HepG2 (cell line): ENCODE data around the gene USP11. TPM values are rescaled to one million over a fixed set of nuclear protein-coding genes. Genes with fewer than 3 reads are reported as not detected.
A peak's percentile ranks its signal among the peaks of the same experiment; 100 is the strongest.

Experiments
- AGO1 ChIP-seq: fragments of 200-400 bp; formaldehyde crosslinking; IDR thresholded peaks from 2 replicates; pipeline ENCODE4 v1.6.1; 2017; ENCODE audit warnings: mild to moderate bottlenecking, low read depth, low read length, moderate library complexity; ENCODE audit not compliant: poor library complexity, severe bottlenecking
- CENPT ChIP-seq: sonication (generic); formaldehyde crosslinking; IDR thresholded peaks from 2 replicates; pipeline ENCODE4 v1.8.0; 2022; ENCODE audit warnings: low read depth, mild to moderate bottlenecking, moderate library complexity, missing genetic modification reagents
- CHD4 ChIP-seq: fragments of 200-600 bp; sonication (generic); IDR thresholded peaks from 2 replicates; pipeline ENCODE4 v1.7.0; 2017; ENCODE audit warnings: mild to moderate bottlenecking, low read length, borderline replicate concordance
- CREB1 ChIP-seq, 2 experiments: fragments of 450-650 bp in 1 of 2; IDR thresholded peaks; 2 replicates each; pipeline ENCODE4 v1.6.1; 2016 to 2017; ENCODE audit warnings: control low read depth in 1 of 2, mild to moderate bottlenecking in 1 of 2, missing compliant biosample characterization in 1 of 2, missing genetic modification characterization in 1 of 2
- EED ChIP-seq: sonication (generic); formaldehyde crosslinking; IDR thresholded peaks from 2 replicates; pipeline ENCODE4 v1.5.0; 2020; ENCODE audit warnings: mild to moderate bottlenecking, missing genetic modification reagents
- HMGA1 ChIP-seq: sonication (generic); formaldehyde crosslinking; conservative IDR thresholded peaks from 2 replicates; pipeline ENCODE4 v1.4.0; 2020; ENCODE audit warnings: missing genetic modification reagents
- HNRNPLL ChIP-seq: fragments of 200-400 bp; formaldehyde crosslinking; IDR thresholded peaks from 2 replicates; pipeline ENCODE4 v1.6.1; 2017; ENCODE audit warnings: mild to moderate bottlenecking, low read depth, low read length; ENCODE audit not compliant: poor library complexity, severe bottlenecking
- NCOA5 ChIP-seq: sonication (generic); formaldehyde crosslinking; IDR thresholded peaks from 2 replicates; pipeline ENCODE4 v1.4.0; 2020; ENCODE audit warnings: missing genetic modification reagents
- POLR2AphosphoS5 ChIP-seq: IDR thresholded peaks from 2 replicates; pipeline ENCODE4 v1.6.1; 2012; ENCODE audit warnings: low read depth, low read length
- POLR2G ChIP-seq: fragments of 200-400 bp; formaldehyde crosslinking; IDR thresholded peaks from 2 replicates; pipeline ENCODE4 v1.6.1; 2018; ENCODE audit warnings: mild to moderate bottlenecking, low read depth, low read length, moderate library complexity
- RFX3 ChIP-seq: IDR thresholded peaks from 2 replicates; pipeline ENCODE4 v1.6.1; 2016; ENCODE audit warnings: missing biosample characterization, missing genetic modification reagents
- SP2 ChIP-seq: sonication (generic); formaldehyde crosslinking; IDR thresholded peaks from 2 replicates; pipeline ENCODE4 v1.5.1; 2020; ENCODE audit warnings: mild to moderate bottlenecking, missing genetic modification reagents
- TEAD2 ChIP-seq: sonication (generic); formaldehyde crosslinking; IDR thresholded peaks from 2 replicates; pipeline ENCODE4 v1.9.0; 2021; ENCODE audit warnings: missing genetic modification reagents
- YEATS2 ChIP-seq: sonication (generic); formaldehyde crosslinking; IDR thresholded peaks from 2 replicates; pipeline ENCODE4 v1.4.0; 2020; ENCODE audit warnings: missing genetic modification reagents, borderline replicate concordance
- ZNF207 ChIP-seq: fragments of 450-650 bp; IDR thresholded peaks from 2 replicates; pipeline ENCODE4 v1.6.1; 2016; ENCODE audit warnings: antibody characterized with exemption, borderline replicate concordance
- ZNF441 ChIP-seq: sonication (generic); formaldehyde crosslinking; IDR thresholded peaks from 2 replicates; pipeline ENCODE4 v1.7.0; 2021; ENCODE audit warnings: missing genetic modification reagents, borderline replicate concordance
- ZNF543 ChIP-seq: sonication (generic); formaldehyde crosslinking; IDR thresholded peaks from 2 replicates; pipeline ENCODE4 v1.4.0; 2020; ENCODE audit warnings: mild to moderate bottlenecking, missing genetic modification reagents
- ZNF883 ChIP-seq: sonication (generic); formaldehyde crosslinking; IDR thresholded peaks from 2 replicates; pipeline ENCODE4 v1.5.1; 2020; ENCODE audit warnings: mild to moderate bottlenecking, missing genetic modification reagents; ENCODE audit errors: not compliant biosample characterization
- polyA plus RNA-seq, 8 experiments: library from polyadenylated mRNA; depleted of rRNA in 3 of 8; stranded (reverse) in 7 of 8; unstranded in 1 of 8; fragments of >200 nt; fragmentation: Illumina TruSeq in 4 of 8; extraction: Trizol in 4 of 8; gene quantifications; 2 replicates each; pipeline versions ENCODE4 v1.2.1 to v1.2.3, GENCODE V29; 2011 to 2016; ENCODE audit warnings: low read depth in 4 of 8, missing spikeins in 1 of 8, mixed read lengths in 1 of 8; ENCODE audit not compliant: insufficient read depth in 1 of 8
- total RNA-seq, 5 experiments: library from RNA; depleted of rRNA; stranded (reverse); fragments of >200 nt; fragmentation: Illumina TruSeq; extraction: Trizol; gene quantifications; 2 replicates each; pipeline ENCODE4 v1.2.3, GENCODE V29; 2016; ENCODE audit warnings: low read depth in 1 of 5
- TF ChIP-seq, protein P1 (sequence below): sonication (generic); formaldehyde crosslinking; IDR thresholded peaks from 2 replicates; pipeline ENCODE4 v1.5.0; 2020; ENCODE audit warnings: missing genetic modification reagents
- TF ChIP-seq, protein P2 (sequence below): sonication (generic); formaldehyde crosslinking; IDR thresholded peaks from 2 replicates; pipeline ENCODE4 v1.9.0; 2021; ENCODE audit warnings: missing genetic modification reagents, borderline replicate concordance
- TF ChIP-seq, protein P3 (sequence below): sonication (generic); formaldehyde crosslinking; IDR thresholded peaks from 2 replicates; pipeline ENCODE4 v1.5.0; 2020; ENCODE audit warnings: missing genetic modification reagents, mild to moderate bottlenecking, borderline replicate concordance
- TF ChIP-seq, protein P4 (sequence below): sonication (generic); formaldehyde crosslinking; IDR thresholded peaks from 2 replicates; pipeline ENCODE4 v1.9.0; 2021; ENCODE audit warnings: missing genetic modification reagents, borderline replicate concordance

USP11 gene
- total and polyA plus RNA-seq, 2 of the 13 experiments (the other 11 are each of a cell fraction or from before 2014, with no cell fraction given), result 23.8 to 31.7 TPM

DNA sequence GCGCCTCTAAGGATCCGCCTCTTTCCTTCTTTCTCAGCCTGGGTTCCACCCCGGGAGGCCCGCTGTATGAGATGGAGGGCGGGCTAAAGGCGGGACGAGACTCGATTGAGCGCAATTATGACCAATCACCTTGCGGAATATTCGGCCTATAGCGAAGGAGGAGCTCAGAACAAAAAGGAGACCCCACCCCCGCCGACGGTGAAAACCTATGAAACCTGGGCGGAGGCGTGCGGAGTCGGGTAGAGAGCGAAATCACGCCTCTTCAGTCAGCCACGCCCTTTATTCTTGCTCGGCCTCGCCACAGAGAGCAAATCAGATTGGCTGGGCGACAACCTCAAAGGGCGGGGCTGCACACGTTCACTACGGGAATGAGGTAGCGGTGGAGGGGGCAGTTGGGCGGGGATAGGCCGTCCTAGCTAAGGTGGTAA, 14.9 kb upstream of the USP11 start (continued):
- TF ChIP-seq RFX3 (no peak), NCOA5 (CRISPR knock-in tag) (no peak), AGO1 (peak; percentile 48), YEATS2 (CRISPR knock-in tag) (no peak), CENPT (CRISPR knock-in tag) (no peak), ZNF543 (CRISPR knock-in tag) (no peak), TEAD2 (CRISPR knock-in tag) (no peak), POLR2AphosphoS5 (no peak), ZNF207 (no peak), SP2 (CRISPR knock-in tag) (peak; percentile 82), ZNF441 (CRISPR knock-in tag) (no peak), CREB1 (IDR thresholded peaks at IDR 0.05) (peak; percentile 45), CREB1 (CRISPR knock-in tag; IDR thresholded peaks at IDR 0.05) (peak; percentile 59; the same call in 1 of the 2 replicates), HMGA1 (CRISPR knock-in tag) (no peak), HNRNPLL (peak; percentile 57), POLR2G (no peak; the same call in 1 of the 2 replicates), EED (CRISPR knock-in tag) (no peak), CHD4 (no peak), ZNF883 (CRISPR knock-in tag) (no peak)
- TF ChIP-seq, protein P1, sequence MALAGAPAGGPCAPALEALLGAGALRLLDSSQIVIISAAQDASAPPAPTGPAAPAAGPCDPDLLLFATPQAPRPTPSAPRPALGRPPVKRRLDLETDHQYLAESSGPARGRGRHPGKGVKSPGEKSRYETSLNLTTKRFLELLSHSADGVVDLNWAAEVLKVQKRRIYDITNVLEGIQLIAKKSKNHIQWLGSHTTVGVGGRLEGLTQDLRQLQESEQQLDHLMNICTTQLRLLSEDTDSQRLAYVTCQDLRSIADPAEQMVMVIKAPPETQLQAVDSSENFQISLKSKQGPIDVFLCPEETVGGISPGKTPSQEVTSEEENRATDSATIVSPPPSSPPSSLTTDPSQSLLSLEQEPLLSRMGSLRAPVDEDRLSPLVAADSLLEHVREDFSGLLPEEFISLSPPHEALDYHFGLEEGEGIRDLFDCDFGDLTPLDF, result no peak
- TF ChIP-seq, protein P2, sequence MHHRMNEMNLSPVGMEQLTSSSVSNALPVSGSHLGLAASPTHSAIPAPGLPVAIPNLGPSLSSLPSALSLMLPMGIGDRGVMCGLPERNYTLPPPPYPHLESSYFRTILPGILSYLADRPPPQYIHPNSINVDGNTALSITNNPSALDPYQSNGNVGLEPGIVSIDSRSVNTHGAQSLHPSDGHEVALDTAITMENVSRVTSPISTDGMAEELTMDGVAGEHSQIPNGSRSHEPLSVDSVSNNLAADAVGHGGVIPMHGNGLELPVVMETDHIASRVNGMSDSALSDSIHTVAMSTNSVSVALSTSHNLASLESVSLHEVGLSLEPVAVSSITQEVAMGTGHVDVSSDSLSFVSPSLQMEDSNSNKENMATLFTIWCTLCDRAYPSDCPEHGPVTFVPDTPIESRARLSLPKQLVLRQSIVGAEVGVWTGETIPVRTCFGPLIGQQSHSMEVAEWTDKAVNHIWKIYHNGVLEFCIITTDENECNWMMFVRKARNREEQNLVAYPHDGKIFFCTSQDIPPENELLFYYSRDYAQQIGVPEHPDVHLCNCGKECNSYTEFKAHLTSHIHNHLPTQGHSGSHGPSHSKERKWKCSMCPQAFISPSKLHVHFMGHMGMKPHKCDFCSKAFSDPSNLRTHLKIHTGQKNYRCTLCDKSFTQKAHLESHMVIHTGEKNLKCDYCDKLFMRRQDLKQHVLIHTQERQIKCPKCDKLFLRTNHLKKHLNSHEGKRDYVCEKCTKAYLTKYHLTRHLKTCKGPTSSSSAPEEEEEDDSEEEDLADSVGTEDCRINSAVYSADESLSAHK, result no peak
- TF ChIP-seq, protein P3, sequence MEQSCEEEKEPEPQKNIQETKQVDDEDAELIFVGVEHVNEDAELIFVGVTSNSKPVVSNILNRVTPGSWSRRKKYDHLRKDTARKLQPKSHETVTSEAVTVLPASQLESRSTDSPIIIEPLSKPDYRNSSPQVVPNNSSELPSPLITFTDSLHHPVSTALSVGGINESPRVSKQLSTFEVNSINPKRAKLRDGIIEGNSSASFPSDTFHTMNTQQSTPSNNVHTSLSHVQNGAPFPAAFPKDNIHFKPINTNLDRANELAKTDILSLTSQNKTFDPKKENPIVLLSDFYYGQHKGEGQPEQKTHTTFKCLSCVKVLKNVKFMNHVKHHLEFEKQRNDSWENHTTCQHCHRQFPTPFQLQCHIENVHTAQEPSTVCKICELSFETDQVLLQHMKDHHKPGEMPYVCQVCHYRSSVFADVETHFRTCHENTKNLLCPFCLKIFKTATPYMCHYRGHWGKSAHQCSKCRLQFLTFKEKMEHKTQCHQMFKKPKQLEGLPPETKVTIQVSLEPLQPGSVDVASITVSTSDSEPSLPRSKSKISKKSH, result no peak
- TF ChIP-seq, protein P4, sequence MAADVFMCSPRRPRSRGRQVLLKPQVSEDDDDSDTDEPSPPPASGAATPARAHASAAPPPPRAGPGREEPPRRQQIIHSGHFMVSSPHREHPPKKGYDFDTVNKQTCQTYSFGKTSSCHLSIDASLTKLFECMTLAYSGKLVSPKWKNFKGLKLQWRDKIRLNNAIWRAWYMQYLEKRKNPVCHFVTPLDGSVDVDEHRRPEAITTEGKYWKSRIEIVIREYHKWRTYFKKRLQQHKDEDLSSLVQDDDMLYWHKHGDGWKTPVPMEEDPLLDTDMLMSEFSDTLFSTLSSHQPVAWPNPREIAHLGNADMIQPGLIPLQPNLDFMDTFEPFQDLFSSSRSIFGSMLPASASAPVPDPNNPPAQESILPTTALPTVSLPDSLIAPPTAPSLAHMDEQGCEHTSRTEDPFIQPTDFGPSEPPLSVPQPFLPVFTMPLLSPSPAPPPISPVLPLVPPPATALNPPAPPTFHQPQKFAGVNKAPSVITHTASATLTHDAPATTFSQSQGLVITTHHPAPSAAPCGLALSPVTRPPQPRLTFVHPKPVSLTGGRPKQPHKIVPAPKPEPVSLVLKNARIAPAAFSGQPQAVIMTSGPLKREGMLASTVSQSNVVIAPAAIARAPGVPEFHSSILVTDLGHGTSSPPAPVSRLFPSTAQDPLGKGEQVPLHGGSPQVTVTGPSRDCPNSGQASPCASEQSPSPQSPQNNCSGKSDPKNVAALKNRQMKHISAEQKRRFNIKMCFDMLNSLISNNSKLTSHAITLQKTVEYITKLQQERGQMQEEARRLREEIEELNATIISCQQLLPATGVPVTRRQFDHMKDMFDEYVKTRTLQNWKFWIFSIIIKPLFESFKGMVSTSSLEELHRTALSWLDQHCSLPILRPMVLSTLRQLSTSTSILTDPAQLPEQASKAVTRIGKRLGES (CRISPR knock-in tag), result no peak
